ENCODE results near the gene TTC34.
"Not testable (repeated sequence)": the region's sequence is repeated elsewhere in the genome, so short reads cannot be mapped to it uniquely, and the experiment has no call there.

The TTC34 gene

DNA sequence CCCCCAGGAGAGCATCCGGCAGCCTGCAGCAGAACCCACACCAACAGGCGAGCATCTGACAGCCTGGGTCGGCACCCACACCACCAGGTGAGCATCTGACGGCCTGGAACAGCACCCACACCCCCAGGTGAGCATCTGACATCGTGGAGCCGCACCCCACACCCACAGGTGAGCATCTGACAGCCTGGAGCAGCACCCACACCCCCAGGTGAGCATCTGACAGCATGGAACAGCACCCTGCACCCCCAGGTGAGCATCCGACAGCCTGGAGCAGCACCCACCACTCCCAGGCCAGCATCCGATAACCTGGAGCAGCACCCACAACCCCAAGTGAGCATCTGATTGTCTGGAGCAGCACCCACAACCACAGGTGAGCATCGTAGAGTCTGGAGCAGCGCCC is 124.8 kb downstream of the TTC34 start:
- H3K9me3 ChIP-seq (ENCODE audit: control insufficient read depth in 1 of 2, low read length in 2 of 2), result not testable (repeated sequence)

DNA sequence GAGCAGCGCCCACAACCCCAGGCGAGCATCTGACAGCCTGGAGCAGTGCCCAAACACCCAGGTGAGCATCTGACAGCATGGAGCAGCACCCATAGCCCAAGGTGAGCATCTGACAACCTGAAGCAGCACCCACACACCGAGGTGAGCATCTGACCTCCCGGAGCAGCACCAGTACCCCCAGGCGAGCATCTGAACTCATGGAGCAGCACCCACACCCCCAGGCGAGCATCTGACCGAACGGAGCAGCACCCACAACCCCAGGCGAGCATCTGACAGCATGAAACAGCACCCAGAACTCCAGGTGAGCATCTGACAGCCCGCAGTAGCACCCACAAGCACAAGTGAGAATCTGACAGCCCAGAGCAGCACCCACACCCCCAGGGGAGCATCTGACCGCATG is 129.8 kb downstream of the TTC34 start:
- not testable (repeated sequence) for H3K4me1 ChIP-seq (ENCODE audit: control insufficient read depth in 1 of 2, insufficient read depth in 2 of 2, low read length in 2 of 2); H3K9me3 ChIP-seq (ENCODE audit: control insufficient read depth in 1 of 2, low read length in 2 of 2); H3K27ac ChIP-seq (ENCODE audit: low read length); H3K36me3 ChIP-seq (ENCODE audit: control insufficient read depth in 1 of 2, insufficient read depth in 2 of 2, low read length in 2 of 2); H3K27me3 ChIP-seq (ENCODE audit: low read depth, low read length); H3K4me3 ChIP-seq (ENCODE audit: low read depth in 1 of 2, low read length in 2 of 2)

More for the DNA sequence above, 124.8 kb downstream of the TTC34 start:
- H3K27me3 ChIP-seq (ENCODE audit: low read depth, low read length); H3K4me1 ChIP-seq (ENCODE audit: control insufficient read depth in 1 of 2, insufficient read depth in 2 of 2, low read length in 2 of 2); H3K27ac ChIP-seq (ENCODE audit: low read length); H3K36me3 ChIP-seq (ENCODE audit: control insufficient read depth in 1 of 2, insufficient read depth in 2 of 2, low read length in 2 of 2); H3K4me3 ChIP-seq (ENCODE audit: low read depth in 1 of 2, low read length in 2 of 2): not testable (repeated sequence)

DNA sequence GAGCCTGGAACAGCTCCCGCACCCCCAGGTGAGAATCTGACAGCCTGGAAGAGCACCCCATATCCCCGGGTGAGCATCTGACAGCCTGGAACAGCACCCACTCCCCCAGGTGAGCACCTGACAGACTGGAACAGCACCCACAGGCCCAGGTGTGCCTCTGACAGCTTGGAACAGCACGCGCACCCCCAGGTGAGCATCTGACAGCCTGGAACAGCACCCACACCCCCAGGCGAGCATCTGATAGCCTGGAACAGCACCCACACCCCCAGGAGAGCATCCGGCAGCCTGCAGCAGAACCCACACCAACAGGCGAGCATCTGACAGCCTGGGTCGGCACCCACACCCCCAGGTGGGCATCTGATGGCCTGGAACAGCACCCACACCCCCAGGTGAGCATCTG is 141.7 kb downstream of the TTC34 start:
- not testable (repeated sequence) for H3K4me1 ChIP-seq (ENCODE audit: control insufficient read depth in 1 of 2, insufficient read depth in 2 of 2, low read length in 2 of 2); H3K4me3 ChIP-seq (ENCODE audit: low read depth in 1 of 2, low read length in 2 of 2); H3K36me3 ChIP-seq (ENCODE audit: control insufficient read depth in 1 of 2, insufficient read depth in 2 of 2, low read length in 2 of 2); H3K9me3 ChIP-seq (ENCODE audit: control insufficient read depth in 1 of 2, low read length in 2 of 2); H3K27me3 ChIP-seq (ENCODE audit: low read depth, low read length); H3K27ac ChIP-seq (ENCODE audit: low read length)

DNA sequence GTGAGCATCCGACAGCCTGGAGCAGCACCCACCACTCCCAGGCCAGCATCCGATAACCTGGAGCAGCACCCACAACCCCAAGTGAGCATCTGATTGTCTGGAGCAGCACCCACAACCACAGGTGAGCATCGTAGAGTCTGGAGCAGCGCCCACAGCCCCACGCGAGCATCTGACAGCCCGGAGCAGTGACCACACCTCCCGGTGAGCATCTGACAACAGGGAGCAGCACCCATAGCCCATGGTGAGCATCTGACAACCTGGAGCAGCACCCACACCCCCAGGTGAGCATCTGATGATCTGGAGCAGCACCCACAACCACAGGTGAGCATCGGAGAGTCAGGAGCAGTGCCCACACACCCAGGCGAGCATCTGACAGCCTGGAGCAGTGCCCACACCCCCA is 143.6 kb downstream of the TTC34 start:
- not testable (repeated sequence) for H3K27ac ChIP-seq (ENCODE audit: low read length); H3K36me3 ChIP-seq (ENCODE audit: control insufficient read depth in 1 of 2, insufficient read depth in 2 of 2, low read length in 2 of 2)

DNA sequence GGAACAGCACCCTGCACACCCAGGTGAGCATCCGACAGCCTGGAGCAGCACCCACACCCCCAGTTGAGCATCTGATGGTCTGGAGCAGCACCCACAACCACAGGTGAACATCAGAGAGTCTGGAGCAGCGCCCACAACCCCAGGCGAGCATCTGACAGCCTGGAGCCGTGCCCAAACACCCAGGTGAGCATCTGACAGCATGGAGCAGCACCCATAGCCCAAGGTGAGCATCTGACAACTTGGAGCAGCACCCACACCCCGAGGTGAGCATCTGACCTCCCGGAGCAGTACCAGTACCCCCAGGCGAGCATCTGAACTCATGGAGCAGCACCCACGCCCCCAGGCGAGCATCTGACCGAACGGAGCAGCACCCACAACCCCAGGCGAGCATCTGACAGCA is 144.4 kb downstream of the TTC34 start:
- not testable (repeated sequence) for H3K4me3 ChIP-seq (ENCODE audit: low read depth in 1 of 2, low read length in 2 of 2); H3K27ac ChIP-seq (ENCODE audit: low read length); H3K36me3 ChIP-seq (ENCODE audit: control insufficient read depth in 1 of 2, insufficient read depth in 2 of 2, low read length in 2 of 2); H3K9me3 ChIP-seq (ENCODE audit: control insufficient read depth in 1 of 2, low read length in 2 of 2); H3K4me1 ChIP-seq (ENCODE audit: control insufficient read depth in 1 of 2, insufficient read depth in 2 of 2, low read length in 2 of 2)
- peaks cover 20% of the 10 kb centered on the region for H3K27me3 ChIP-seq (ENCODE audit: low read depth, low read length)

More for the DNA sequence above, 143.6 kb downstream of the TTC34 start:
- H3K9me3 ChIP-seq (ENCODE audit: control insufficient read depth in 1 of 2, low read length in 2 of 2); H3K4me1 ChIP-seq (ENCODE audit: control insufficient read depth in 1 of 2, insufficient read depth in 2 of 2, low read length in 2 of 2); H3K4me3 ChIP-seq (ENCODE audit: low read depth in 1 of 2, low read length in 2 of 2): not testable (repeated sequence)
- peaks cover 20% of the 10 kb centered on the region for H3K27me3 ChIP-seq (ENCODE audit: low read depth, low read length)

- not testable (repeated sequence) for H3K36me3 ChIP-seq (ENCODE audit: control insufficient read depth in 1 of 2, insufficient read depth in 2 of 2, low read length in 2 of 2); H3K27ac ChIP-seq (ENCODE audit: low read length); H3K4me3 ChIP-seq (ENCODE audit: low read depth in 1 of 2, low read length in 2 of 2); H3K9me3 ChIP-seq (ENCODE audit: control insufficient read depth in 1 of 2, low read length in 2 of 2); H3K4me1 ChIP-seq (ENCODE audit: control insufficient read depth in 1 of 2, insufficient read depth in 2 of 2, low read length in 2 of 2)
- peaks cover 20% of the 10 kb centered on the region for H3K27me3 ChIP-seq (ENCODE audit: low read depth, low read length)
Observed at GRCh38 chr1:2655598-2656434, 145.7 kb downstream of the TTC34 start.

DNA sequence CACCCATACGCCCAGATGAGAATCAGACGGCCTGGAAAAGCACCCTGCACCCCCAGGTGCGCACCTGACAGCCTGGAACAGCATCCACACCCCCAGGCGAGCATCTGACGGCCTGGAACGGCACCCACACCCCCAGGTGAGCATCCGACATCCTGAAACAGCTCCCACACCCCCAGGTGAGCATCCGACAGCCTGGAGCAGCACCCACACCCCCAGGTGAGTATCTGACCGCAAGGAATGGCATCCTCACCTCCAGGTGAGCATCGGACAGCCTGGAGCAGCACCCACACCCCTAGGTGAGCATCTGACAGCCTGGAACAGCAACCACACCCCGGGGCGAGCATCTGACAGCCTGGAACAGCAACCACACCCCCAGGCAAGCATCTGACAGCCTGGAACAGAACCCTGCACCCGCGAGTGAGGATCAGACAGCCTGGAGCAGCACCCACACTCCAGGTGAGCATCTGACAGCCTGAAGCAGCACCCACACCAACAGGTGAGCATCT is 147.0 kb downstream of the TTC34 start:
- not testable (repeated sequence) for H3K36me3 ChIP-seq (ENCODE audit: control insufficient read depth in 1 of 2, insufficient read depth in 2 of 2, low read length in 2 of 2); H3K9me3 ChIP-seq (ENCODE audit: control insufficient read depth in 1 of 2, low read length in 2 of 2); H3K4me3 ChIP-seq (ENCODE audit: low read depth in 1 of 2, low read length in 2 of 2); H3K27ac ChIP-seq (ENCODE audit: low read length); H3K4me1 ChIP-seq (ENCODE audit: control insufficient read depth in 1 of 2, insufficient read depth in 2 of 2, low read length in 2 of 2)
- peaks cover 20% of the 10 kb centered on the region for H3K27me3 ChIP-seq (ENCODE audit: low read depth, low read length)

- H3K27me3 ChIP-seq (ENCODE audit: low read depth, low read length), result peaks cover 20% of the 10 kb centered on the region
- H3K27ac ChIP-seq (ENCODE audit: low read length); H3K36me3 ChIP-seq (ENCODE audit: control insufficient read depth in 1 of 2, insufficient read depth in 2 of 2, low read length in 2 of 2); H3K9me3 ChIP-seq (ENCODE audit: control insufficient read depth in 1 of 2, low read length in 2 of 2); H3K4me3 ChIP-seq (ENCODE audit: low read depth in 1 of 2, low read length in 2 of 2); H3K4me1 ChIP-seq (ENCODE audit: control insufficient read depth in 1 of 2, insufficient read depth in 2 of 2, low read length in 2 of 2): not testable (repeated sequence)
Observed at GRCh38 chr1:2653741-2654442, 147.6 kb downstream of the TTC34 start.

GRCh38 chr1:2652926-2653571 is 148.4 kb downstream of the TTC34 start:
- H3K9me3 ChIP-seq (ENCODE audit: control insufficient read depth in 1 of 2, low read length in 2 of 2); H3K4me1 ChIP-seq (ENCODE audit: control insufficient read depth in 1 of 2, insufficient read depth in 2 of 2, low read length in 2 of 2); H3K27ac ChIP-seq (ENCODE audit: low read length); H3K36me3 ChIP-seq (ENCODE audit: control insufficient read depth in 1 of 2, insufficient read depth in 2 of 2, low read length in 2 of 2); H3K4me3 ChIP-seq (ENCODE audit: low read depth in 1 of 2, low read length in 2 of 2): not testable (repeated sequence)
- peaks cover 20% of the 10 kb centered on the region for H3K27me3 ChIP-seq (ENCODE audit: low read depth, low read length)

DNA sequence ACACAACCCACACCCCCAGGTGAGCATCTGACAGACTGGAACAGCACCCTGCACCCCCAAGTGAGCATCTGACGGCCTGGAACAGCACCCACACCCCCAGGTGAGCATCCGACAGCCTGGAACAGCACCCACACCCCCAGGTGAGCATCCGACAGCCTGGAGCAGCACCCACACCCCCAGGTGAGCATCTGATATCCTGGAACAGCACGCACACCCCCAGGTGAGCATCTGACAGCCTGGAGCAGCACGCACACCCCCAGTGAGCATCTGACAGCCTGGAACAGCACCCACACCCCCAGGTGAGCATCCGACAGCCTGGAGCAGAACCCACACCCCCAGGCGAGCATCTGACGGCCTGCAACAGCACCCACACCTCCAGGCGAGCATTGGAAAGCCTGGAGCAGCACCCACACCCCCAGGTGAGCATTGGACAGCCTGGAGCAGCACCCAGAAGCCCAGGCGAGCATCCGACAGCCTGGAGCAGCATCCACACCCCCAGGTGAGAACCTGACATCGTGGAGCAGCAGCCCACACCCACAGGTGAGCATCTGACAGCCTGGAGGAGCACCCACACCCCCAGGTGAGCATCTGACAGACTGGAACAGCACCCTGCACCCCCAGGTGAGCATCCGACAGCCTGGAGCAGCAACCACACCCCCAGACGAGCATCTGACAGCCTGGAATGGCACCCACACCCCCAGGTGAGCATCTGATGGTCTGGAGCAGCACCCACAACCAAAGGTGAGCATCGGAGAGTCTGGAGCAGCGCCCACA is 149.2 kb downstream of the TTC34 start:
- H3K4me1 ChIP-seq (ENCODE audit: control insufficient read depth in 1 of 2, insufficient read depth in 2 of 2, low read length in 2 of 2); H3K36me3 ChIP-seq (ENCODE audit: control insufficient read depth in 1 of 2, insufficient read depth in 2 of 2, low read length in 2 of 2); H3K27ac ChIP-seq (ENCODE audit: low read length); H3K4me3 ChIP-seq (ENCODE audit: low read depth in 1 of 2, low read length in 2 of 2): not testable (repeated sequence)
- Histone ChIP-seq H3K27me3 (ENCODE audit: low read depth, low read length) (peaks cover 20% of the 10 kb centered on the region), H3K9me3 (ENCODE audit: control insufficient read depth in 1 of 2, low read length in 2 of 2) (peaks cover 0 to 15% of the 10 kb centered on the region in 2 donors)
